AG20443 (cell line): ENCODE results near the gene C1orf232.
A peak's percentile ranks its signal among the peaks of the same experiment; 100 is the strongest.

ENCODE experiments used
- DNase-seq: peaks from one replicate; pipeline ENCODE4 v3.0.0; 2012; ENCODE audit warnings: low spot score, mixed read lengths

The C1orf232 gene

DNA sequence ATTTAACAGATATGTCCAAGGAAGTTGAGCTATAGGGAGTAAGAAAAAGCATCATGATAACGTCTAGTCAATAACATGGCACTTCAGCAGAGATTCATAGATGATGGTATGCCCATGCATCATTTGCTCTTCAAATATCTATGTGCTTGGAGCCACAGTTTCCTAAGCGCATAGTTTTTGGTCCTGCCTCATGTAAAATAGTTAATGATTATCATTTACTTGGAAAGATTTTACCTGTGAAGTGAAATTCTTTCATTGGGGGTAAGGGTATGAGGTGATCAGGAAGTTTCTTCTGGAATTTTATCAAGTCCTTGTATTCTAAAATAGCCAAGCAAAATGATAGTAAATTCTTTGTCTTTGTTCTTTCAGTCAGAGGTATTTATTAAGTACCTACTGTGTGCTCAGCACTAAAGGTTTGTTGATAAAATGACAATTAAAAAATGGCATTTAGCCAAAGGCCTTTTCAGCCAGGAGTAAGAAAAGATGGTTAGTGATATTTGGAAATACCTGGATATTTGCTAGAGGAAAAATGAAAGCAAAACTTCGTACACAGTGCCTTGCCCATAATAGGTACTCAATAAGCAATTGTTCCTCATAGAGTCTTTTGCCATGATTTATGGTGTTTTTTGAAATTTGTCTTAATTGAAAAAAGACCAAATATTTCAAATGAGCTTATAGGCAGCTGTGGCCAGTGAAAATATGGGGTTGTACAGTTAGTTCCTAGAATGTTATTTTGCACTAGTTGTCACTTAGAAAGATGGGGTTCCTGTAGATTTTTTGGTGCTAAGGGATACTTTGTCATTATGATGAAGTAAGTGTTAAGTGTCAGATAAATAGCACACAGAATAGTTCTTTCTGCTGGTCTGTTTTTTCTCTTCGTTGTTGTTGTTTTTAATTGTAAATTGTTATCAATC lies 44.1 kb downstream of the C1orf232 start:
- DNase-seq = no peak

DNA sequence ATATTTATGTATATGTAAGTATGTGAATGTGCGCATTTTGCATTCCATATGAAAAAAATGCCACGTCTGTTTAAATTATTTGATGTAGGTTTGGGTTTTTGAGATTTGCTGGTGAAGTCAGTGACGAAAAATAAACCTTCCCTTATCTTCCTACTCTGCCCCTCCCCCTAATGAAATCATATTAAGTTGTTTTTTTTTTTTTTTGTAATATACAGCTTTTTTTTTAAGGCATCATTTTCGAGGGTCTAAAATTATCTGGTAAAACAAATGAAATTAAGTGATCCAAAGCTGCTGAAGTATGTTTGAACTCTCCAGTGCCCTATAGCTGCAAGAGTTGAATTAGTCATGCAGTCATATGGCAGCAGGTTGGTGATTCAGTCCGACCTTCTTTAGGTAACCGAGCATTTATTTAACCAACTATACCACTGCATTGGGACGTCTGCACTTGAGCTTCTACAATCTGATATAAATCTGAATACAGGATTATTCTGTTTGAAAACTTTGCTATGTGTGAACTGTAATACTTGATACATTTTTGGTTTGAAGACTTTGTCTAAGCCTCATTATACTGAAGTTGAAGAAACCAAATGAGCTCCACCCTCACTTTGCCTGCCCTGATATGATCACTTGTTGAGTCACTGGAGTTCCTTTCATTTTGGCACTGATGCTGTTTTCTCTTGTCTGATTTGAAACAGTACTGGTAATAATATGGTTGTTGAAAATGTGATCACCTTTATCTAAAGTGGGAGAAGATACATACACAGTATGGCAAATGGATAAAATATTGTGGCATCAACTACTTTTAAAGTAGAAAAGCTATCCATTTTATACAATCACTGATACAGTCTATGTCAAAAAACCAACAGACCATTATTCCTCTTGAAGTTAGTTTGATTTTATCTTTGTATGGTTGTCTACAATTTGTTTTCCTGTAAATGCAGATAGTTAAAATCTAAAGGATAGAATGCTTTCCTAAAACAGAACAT lies 45.5 kb downstream of the C1orf232 start:
- peak; percentile 59 for DNase-seq

DNA sequence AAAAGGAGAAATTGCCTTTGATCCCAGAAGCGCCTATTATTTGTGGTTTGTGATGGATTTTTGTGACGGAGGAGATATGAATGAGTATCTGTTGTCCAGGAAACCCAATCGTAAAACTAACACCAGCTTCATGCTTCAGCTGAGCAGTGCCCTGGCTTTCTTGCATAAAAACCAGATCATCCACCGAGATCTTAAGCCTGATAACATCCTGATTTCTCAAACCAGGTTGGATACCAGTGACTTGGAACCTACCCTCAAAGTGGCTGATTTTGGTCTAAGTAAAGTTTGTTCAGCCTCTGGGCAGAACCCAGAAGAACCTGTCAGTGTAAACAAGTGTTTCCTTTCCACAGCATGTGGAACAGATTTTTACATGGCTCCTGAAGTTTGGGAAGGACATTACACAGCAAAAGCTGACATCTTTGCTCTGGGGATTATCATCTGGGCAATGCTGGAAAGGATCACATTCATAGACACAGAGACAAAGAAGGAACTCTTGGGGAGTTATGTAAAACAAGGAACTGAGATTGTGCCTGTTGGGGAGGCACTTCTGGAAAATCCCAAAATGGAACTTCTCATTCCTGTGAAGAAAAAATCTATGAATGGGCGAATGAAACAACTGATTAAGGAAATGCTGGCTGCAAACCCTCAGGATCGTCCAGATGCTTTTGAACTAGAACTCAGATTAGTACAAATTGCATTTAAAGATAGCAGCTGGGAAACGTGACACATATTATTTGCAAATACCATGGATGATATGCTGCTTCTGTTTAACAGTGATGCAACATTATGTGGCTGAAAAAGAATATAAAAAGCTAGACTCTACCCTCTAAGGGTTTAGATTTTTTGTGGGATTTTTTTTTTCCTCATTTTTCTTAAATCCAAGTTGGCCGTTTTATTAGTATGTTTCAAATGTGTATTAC lies 46.6 kb downstream of the C1orf232 start:
- DNase-seq = no peak

DNA sequence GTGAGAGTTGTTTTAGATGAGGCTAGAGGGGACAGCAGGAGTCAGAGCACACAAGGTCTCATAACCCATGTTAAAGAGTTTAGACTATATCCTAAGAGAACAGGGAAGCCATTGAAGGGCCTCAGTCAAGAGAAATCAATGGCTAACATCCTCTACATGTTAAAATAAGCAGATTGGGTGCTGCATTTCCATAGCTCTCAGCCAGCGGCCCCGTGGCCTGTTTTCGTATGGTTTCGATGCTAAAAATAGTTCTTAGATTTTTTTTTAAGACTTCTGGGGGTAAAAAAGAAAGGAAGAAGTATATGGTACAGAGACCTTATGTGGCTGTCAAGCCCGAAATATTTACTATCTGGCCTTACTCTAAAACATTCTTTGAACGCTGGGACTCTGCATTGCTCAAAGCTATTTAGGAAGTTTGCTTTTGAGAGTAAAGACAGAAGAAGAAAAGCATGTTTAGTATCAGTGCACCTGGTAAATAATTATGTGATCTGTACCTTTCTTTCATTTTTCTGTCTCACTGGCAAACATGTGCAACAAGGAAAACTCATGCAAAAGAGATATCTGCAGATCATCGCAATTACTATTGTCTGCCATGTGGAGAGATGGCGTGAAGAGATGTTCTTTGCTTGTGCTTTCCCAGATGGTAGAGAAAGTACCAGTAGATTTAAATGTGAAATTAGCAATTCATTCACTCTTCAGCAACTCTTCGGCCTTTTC lies 48.7 kb downstream of the C1orf232 start:
- DNase-seq = no peak

DNA sequence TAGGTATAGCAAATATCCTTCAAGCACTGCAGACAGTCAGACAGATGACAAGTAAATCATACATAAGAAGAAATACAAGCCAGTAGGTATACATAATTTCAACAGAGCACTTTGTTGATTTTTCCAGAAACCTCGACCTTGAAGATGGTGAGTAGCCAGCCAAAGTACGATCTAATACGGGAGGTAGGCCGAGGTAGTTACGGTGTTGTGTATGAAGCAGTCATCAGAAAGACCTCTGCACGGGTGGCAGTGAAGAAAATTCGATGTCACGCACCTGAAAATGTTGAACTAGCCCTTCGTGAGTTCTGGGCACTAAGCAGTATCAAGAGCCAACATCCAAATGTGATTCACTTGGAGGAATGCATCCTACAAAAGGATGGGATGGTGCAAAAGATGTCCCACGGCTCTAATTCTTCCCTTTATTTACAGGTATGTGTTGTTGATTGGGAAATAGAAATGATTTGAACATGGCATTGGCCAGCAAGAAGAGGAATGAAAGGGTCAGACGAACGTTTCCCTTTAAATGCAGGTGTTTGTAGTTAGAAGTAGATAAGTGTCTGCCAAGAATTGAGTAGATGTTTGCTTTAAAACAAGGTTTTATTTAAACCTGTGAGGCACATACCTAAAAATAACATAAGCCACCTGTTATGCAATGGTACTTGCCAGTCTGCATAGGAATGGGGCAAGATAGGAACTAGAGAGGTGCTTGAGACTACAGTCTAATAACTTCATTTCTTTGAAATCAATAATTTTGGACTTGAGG lies 54.4 kb downstream of the C1orf232 start:
- no peak for DNase-seq
